ENCODE results near the gene COL8A2.

Gene COL8A2

DNA sequence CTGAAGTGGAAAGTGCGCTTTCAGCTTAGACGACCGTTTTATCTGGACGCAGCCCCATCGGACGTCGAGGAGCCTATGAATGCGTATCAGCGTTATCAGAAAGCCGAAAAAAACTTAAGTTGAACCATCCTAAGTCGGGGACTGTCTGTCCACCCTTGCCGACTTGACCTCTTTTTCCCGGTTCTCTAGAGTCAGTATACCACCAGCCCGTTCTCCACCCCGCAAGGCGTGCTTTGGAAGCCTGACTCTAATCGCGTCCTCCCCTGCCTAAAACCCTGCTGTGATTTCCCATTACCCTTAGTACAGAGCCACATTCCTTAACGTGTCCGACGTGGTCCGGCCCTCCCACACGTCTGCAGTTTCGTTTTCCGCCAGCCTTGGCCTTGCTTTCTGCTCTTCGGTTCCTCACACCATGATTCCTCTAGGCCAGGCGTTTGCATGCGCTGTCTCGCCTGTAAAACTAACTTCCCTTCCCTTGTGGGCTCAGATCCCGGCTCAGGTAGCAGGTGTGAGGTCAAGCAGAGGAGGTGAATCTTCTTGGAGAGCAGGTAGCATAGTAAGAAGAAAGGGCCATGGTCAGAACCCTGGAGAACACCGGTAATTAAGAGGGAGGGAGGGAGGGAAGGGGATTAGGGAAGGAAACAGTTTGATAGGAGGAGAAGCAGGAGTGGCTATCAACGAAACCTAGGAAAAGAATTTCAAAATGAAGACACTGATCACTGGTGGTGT is 35.5 kb downstream of the COL8A2 start:
- H3K36me3 ChIP-seq (ENCODE audit: low read depth) = peaks cover 34% of the 10 kb centered on the region
- no peaks in the 10 kb centered on the region for H3K9me3 ChIP-seq (ENCODE audit: severe bottlenecking)
- ATAC-seq (ENCODE audit: low read depth) (peak; percentile 33), DNase-seq (ENCODE audit: low spot score) (no peak)
- TF ChIP-seq CTCF (IDR thresholded peaks at IDR 0.05; ENCODE audit: poor library complexity, severe bottlenecking) = no peak
- no peaks in the 10 kb centered on the region for H3K27me3 ChIP-seq (ENCODE audit: insufficient read depth, poor library complexity, severe bottlenecking)
- no peaks in the 10 kb centered on the region for H3K4me1 ChIP-seq (ENCODE audit: insufficient read depth, poor library complexity, severe bottlenecking)
- H3K4me3 ChIP-seq (ENCODE audit: severe bottlenecking) = peak overlapping the region; percentile 65
- peak overlapping the region; percentile 50 for H3K27ac ChIP-seq (ENCODE audit: poor library complexity, severe bottlenecking)

GRCh38 chr1:36088577-36089392 is 36.2 kb downstream of the COL8A2 start, which contains the start of gene ADPRS:
TSS of gene ADPRS (plus strand) at chr1:36088892. CDS start at chr1:36088905, 13 bp downstream.
- Histone ChIP-seq H3K4me1 (ENCODE audit: insufficient read depth, poor library complexity, severe bottlenecking) (no peaks in the 10 kb centered on the region), H3K27ac (ENCODE audit: poor library complexity, severe bottlenecking) (peak within 1 kb of the TSS; percentile 50), H3K9me3 (ENCODE audit: severe bottlenecking) (no peaks in the 10 kb centered on the region), H3K36me3 (ENCODE audit: low read depth) (peaks cover 29% of the 10 kb centered on the region), H3K27me3 (ENCODE audit: insufficient read depth, poor library complexity, severe bottlenecking) (no peaks in the 10 kb centered on the region), H3K4me3 (ENCODE audit: severe bottlenecking) (peak within 1 kb of the TSS; percentile 65)
- ATAC-seq (ENCODE audit: low read depth) (peak; percentile 83), DNase-seq (ENCODE audit: low spot score) (peak; percentile 87)
- peak; percentile 98 for TF ChIP-seq CTCF (IDR thresholded peaks at IDR 0.05; ENCODE audit: poor library complexity, severe bottlenecking)

GRCh38 chr1:36088265-36088576 is 36.8 kb downstream of the COL8A2 start:
- DNase-seq (ENCODE audit: low spot score) (no peak), ATAC-seq (ENCODE audit: low read depth) (no peak)
- Histone ChIP-seq H3K36me3 (ENCODE audit: low read depth) (peaks cover 24% of the 10 kb centered on the region), H3K27ac (ENCODE audit: poor library complexity, severe bottlenecking) (peak overlapping the region; percentile 50), H3K4me1 (ENCODE audit: insufficient read depth, poor library complexity, severe bottlenecking) (no peaks in the 10 kb centered on the region), H3K4me3 (ENCODE audit: severe bottlenecking) (peak overlapping the region; percentile 65), H3K27me3 (ENCODE audit: insufficient read depth, poor library complexity, severe bottlenecking) (no peaks in the 10 kb centered on the region), H3K9me3 (ENCODE audit: severe bottlenecking) (no peaks in the 10 kb centered on the region)
- TF ChIP-seq CTCF (IDR thresholded peaks at IDR 0.05; ENCODE audit: poor library complexity, severe bottlenecking) = no peak

- no peak for TF ChIP-seq CTCF (IDR thresholded peaks at IDR 0.05; ENCODE audit: poor library complexity, severe bottlenecking)
- ATAC-seq (ENCODE audit: low read depth) = no peak
- Histone ChIP-seq H3K27ac (ENCODE audit: poor library complexity, severe bottlenecking) (no peak overlapping the region), H3K4me1 (ENCODE audit: insufficient read depth, poor library complexity, severe bottlenecking) (no peaks in the 10 kb centered on the region), H3K36me3 (ENCODE audit: low read depth) (peaks cover 16% of the 10 kb centered on the region), H3K4me3 (ENCODE audit: severe bottlenecking) (no peak overlapping the region), H3K27me3 (ENCODE audit: insufficient read depth, poor library complexity, severe bottlenecking) (no peaks in the 10 kb centered on the region), H3K9me3 (ENCODE audit: severe bottlenecking) (no peaks in the 10 kb centered on the region)
- DNase-seq (ENCODE audit: low spot score) = no peak
Observed at GRCh38 chr1:36087233-36088123, 37.5 kb downstream of the COL8A2 start.

Data from RWPE2 (cell line).